Spinal cord (tissue), 10 donors: ENCODE measurements around the gene LGMN. TPM values are rescaled to one million over a fixed set of nuclear protein-coding genes. Genes with fewer than 3 reads are reported as not detected.
"Not testable (repeated sequence)": the region's sequence is repeated elsewhere in the genome, so short reads cannot be mapped to it uniquely, and the experiment has no call there.

Experiments used
- DNase-seq, 6 donors: peaks; one replicate each; pipeline versions ENCODE4 v3.0.0 to v3.0.0-alpha.2; 2013 to 2015; ENCODE audit warnings: low spot score in 6 of 6, low read depth in 4 of 6
- H3K27ac ChIP-seq: one replicate; pipeline ENCODE4 v1.5.1; 2013; ENCODE audit warnings: low read depth, low read length, control low read depth
- H3K27me3 ChIP-seq: one replicate; pipeline ENCODE4 v1.6.1; 2013; ENCODE audit warnings: low read length; ENCODE audit not compliant: control insufficient read depth, insufficient read depth
- H3K36me3 ChIP-seq: one replicate; pipeline ENCODE4 v1.6.1; 2013; ENCODE audit warnings: low read length; ENCODE audit not compliant: control insufficient read depth, insufficient read depth
- H3K4me1 ChIP-seq: one replicate; pipeline ENCODE4 v1.6.1; 2013; ENCODE audit warnings: low read length; ENCODE audit not compliant: control insufficient read depth, insufficient read depth
- H3K4me3 ChIP-seq: one replicate; pipeline ENCODE4 v1.5.1; 2013; ENCODE audit warnings: low read depth, low read length, control low read depth
- H3K9me3 ChIP-seq: one replicate; pipeline ENCODE4 v1.6.1; 2013; ENCODE audit warnings: low read length; ENCODE audit not compliant: control insufficient read depth, insufficient read depth
- WGBS: methylation state at CpG from one replicate; pipeline ENCODE4 v1.1.5; 2013; ENCODE audit warnings: missing lambda C conversion rate; ENCODE audit not compliant: insufficient coverage; 5-methylcytosine and 5-hydroxymethylcytosine counted together
- polyA plus RNA-seq, 2 donors: library from polyadenylated mRNA; unstranded; fragments of 120-200 nt; gene quantifications; one replicate each; pipeline ENCODE4 v1.2.1, GENCODE V29; 2013; ENCODE audit not compliant: insufficient read length in 2 of 2
- total RNA-seq, 2 donors: library from RNA; depleted of rRNA in 1 of 2; stranded (reverse); fragments of 120-200 nt in 1 of 2; fragments of >200 nt in 1 of 2; gene quantifications; one replicate each; pipeline versions ENCODE4 v1.2.3 to v1.2.4, GENCODE V29; 2013 to 2014
- donor health status: healthy.

The LGMN gene
- total and polyA plus RNA-seq, 4 donors: 67.4 to 118 (median 88.2) TPM

DNA sequence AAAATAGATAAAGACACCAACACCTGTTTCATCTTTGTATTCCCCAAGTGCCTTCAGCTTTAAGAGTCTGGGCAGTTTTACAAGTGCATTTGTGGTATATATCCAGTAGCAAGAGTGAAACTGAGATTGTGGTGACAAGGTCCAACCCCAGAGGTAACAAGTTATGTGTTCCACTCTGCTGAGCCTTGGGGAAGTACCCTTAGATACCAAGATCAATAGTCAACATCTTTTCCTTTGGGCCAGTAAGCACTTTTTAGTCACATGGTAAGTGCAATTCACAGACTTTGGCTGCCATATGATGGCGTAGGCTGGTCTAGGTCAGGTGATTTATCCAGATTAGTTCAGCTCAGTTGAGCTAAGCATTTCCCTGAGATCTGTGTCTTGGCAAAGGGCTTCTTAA lies 19.8 kb upstream of the LGMN start:
- DNase-seq: peak in 1 of 6 donors; percentile 2
- H3K27me3 ChIP-seq, H3K4me1 ChIP-seq, H3K9me3 ChIP-seq, H3K4me3 ChIP-seq, H3K36me3 ChIP-seq, H3K27ac ChIP-seq: not testable (repeated sequence)
- no CpG with 5 or more reads among the region's 1 CpG for WGBS

- H3K4me3 ChIP-seq, H3K27me3 ChIP-seq, H3K4me1 ChIP-seq, H3K36me3 ChIP-seq, H3K9me3 ChIP-seq, H3K27ac ChIP-seq: not testable (repeated sequence)
- peak in 1 of 6 donors; percentile 14 for DNase-seq
- no CpG with 5 or more reads among the region's 5 CpGs for WGBS
Measured at GRCh38 chr14:92763666-92764631, 15.5 kb upstream of the LGMN start.

DNA sequence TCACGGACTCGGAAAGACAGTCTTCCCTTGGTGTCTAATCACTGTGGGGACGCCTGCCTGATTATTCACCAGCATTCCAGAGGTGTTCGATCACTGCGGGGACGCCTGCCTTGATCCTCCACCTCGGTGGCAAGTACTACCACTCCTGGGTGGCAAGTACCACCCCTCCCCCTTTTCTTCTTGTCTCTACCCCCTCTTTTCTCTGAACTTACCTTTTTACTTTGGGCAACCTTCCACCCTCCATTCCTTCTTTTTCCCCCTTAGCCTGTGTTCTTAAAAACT lies 12.0 kb upstream of the LGMN start:
- Histone ChIP-seq H3K4me1 (no peaks in the 10 kb centered on the region), H3K27me3 (no peaks in the 10 kb centered on the region), H3K4me3 (no peak overlapping the region), H3K9me3 (no peaks in the 10 kb centered on the region), H3K36me3 (no peaks in the 10 kb centered on the region), H3K27ac (no peak overlapping the region)
- no peak for DNase-seq
- 93% methylated on average over 7 of the region's 7 CpGs for WGBS

GRCh38 chr14:92759679-92760523 lies 11.5 kb upstream of the LGMN start:
- 93% methylated on average over 12 of the region's 12 CpGs for WGBS
- H3K4me3 ChIP-seq: no peak overlapping the region
- no peaks in the 10 kb centered on the region for H3K36me3 ChIP-seq
- no peaks in the 10 kb centered on the region for H3K27me3 ChIP-seq
- no peak overlapping the region for H3K27ac ChIP-seq
- no peaks in the 10 kb centered on the region for H3K9me3 ChIP-seq
- no peaks in the 10 kb centered on the region for H3K4me1 ChIP-seq
- DNase-seq: no peak

DNA sequence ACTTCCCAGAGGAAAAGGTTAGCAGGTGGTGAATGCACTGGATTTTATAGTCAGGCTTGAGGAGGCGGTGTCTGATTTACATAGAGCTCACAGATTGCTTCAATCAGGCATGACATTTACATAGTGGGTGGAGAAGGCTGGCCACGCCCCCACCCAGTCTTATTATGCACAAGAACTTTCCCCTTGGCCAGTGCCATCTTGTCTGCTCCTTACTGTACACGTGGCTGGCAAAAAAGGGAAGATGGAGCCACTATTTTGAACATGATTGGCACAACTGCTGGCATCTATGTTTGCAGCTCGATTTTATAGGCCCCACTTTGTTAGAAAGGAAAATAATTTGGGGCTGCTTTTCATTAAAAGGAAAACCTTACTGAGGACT lies 10.9 kb upstream of the LGMN start:
- H3K9me3 ChIP-seq: no peaks in the 10 kb centered on the region
- H3K27me3 ChIP-seq: no peaks in the 10 kb centered on the region
- H3K4me1 ChIP-seq: no peaks in the 10 kb centered on the region
- peak in 1 of 6 donors; percentile 10 for DNase-seq
- no peaks in the 10 kb centered on the region for H3K36me3 ChIP-seq
- H3K27ac ChIP-seq: no peak overlapping the region
- no peak overlapping the region for H3K4me3 ChIP-seq
- WGBS: no CpG with 5 or more reads among the region's 4 CpGs

DNA sequence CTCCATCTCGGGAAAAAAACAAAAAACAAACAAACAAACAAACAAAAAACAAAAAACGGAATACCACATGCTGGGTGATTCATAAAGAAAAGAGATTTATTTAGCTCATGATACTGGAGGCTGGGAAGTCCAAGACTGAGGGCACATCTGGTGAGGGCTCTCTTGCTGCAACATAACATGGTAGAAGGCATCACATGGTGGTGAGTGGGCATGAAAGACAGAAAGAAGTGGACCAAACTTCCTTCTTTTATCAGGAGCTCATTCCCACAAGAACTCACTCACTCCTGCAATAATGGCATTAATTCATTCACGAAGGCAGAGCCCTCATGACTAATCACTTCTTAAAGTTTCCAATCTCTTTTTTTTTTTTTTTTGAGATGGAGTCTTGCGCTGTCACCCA lies 8.0 kb upstream of the LGMN start:
- no peak for DNase-seq
- WGBS: 100% methylated on average over 1 of the region's 4 CpGs
- H3K4me3 ChIP-seq: no peak overlapping the region
- H3K4me1 ChIP-seq: no peaks in the 10 kb centered on the region
- no peaks in the 10 kb centered on the region for H3K27me3 ChIP-seq
- no peaks in the 10 kb centered on the region for H3K9me3 ChIP-seq
- H3K27ac ChIP-seq: no peak overlapping the region
- H3K36me3 ChIP-seq: no peaks in the 10 kb centered on the region

GRCh38 chr14:92755495-92755894 lies 7.1 kb upstream of the LGMN start:
- H3K36me3 ChIP-seq: no peaks in the 10 kb centered on the region
- H3K4me1 ChIP-seq: no peaks in the 10 kb centered on the region
- no peak overlapping the region for H3K27ac ChIP-seq
- H3K4me3 ChIP-seq: no peak overlapping the region
- 92% methylated on average over 2 of the region's 3 CpGs for WGBS
- no peaks in the 10 kb centered on the region for H3K27me3 ChIP-seq
- no peaks in the 10 kb centered on the region for H3K9me3 ChIP-seq
- no peak for DNase-seq

GRCh38 chr14:92754966-92755365 lies 6.5 kb upstream of the LGMN start:
- no peaks in the 10 kb centered on the region for H3K9me3 ChIP-seq
- H3K27me3 ChIP-seq: no peaks in the 10 kb centered on the region
- no peaks in the 10 kb centered on the region for H3K4me1 ChIP-seq
- no peak overlapping the region for H3K4me3 ChIP-seq
- H3K27ac ChIP-seq: no peak overlapping the region
- 70% methylated on average over 1 of the region's 1 CpG for WGBS
- peak in 2 of 6 donors; percentile 9 to 17 for DNase-seq
- no peaks in the 10 kb centered on the region for H3K36me3 ChIP-seq

DNA sequence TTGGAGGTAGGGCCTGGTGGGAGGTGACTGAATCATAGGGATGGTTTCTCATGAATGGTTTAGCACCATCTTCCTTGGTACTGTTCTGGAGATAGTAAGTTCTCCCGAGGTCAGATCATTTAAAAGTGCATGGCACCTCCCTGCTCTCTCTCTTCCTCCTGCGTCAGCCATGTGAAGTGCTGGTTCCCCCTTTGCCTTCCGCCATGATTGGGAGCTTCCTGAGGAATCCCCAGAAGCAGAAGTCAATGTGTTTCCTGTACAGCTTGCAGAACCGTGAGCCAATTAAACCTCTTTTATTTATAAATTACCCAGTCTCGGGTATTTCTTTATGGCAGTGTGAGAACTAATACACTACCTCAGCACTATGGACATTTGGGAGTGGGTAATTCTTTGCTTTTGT lies 4.8 kb upstream of the LGMN start:
- Histone ChIP-seq H3K27me3 (no peaks in the 10 kb centered on the region), H3K36me3 (no peaks in the 10 kb centered on the region), H3K9me3 (no peaks in the 10 kb centered on the region), H3K27ac (no peak overlapping the region), H3K4me3 (no peak overlapping the region), H3K4me1 (no peaks in the 10 kb centered on the region)
- DNase-seq: no peak
- WGBS: 82% methylated on average over 3 of the region's 5 CpGs
